Measurements from ENCODE around the gene HIPK4.

GRCh38 chr19:40422748-40423566, 33.0 kb upstream of the HIPK4 start:
- TF ChIP-seq TAF1 (IDR thresholded peaks at IDR 0.05; ENCODE audit: low read depth, low read length), result no peak
- no peak for TF ChIP-seq KDM5A (IDR thresholded peaks at IDR 0.05; ENCODE audit: low read length)
- no peak for TF ChIP-seq POU5F1 (IDR thresholded peaks at IDR 0.05; ENCODE audit: low read depth, low read length)
- TF ChIP-seq, protein P1, sequence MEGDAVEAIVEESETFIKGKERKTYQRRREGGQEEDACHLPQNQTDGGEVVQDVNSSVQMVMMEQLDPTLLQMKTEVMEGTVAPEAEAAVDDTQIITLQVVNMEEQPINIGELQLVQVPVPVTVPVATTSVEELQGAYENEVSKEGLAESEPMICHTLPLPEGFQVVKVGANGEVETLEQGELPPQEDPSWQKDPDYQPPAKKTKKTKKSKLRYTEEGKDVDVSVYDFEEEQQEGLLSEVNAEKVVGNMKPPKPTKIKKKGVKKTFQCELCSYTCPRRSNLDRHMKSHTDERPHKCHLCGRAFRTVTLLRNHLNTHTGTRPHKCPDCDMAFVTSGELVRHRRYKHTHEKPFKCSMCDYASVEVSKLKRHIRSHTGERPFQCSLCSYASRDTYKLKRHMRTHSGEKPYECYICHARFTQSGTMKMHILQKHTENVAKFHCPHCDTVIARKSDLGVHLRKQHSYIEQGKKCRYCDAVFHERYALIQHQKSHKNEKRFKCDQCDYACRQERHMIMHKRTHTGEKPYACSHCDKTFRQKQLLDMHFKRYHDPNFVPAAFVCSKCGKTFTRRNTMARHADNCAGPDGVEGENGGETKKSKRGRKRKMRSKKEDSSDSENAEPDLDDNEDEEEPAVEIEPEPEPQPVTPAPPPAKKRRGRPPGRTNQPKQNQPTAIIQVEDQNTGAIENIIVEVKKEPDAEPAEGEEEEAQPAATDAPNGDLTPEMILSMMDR (IDR thresholded peaks at IDR 0.05; ENCODE audit: control extremely low read depth in 1 of 3, insufficient read depth in 1 of 3, low read depth in 1 of 3, low read length in 3 of 3), result no peak
- no peak for TF ChIP-seq YY1 (IDR thresholded peaks at IDR 0.05; ENCODE audit: low read depth, low read length)
- no peak for TF ChIP-seq JUN (IDR thresholded peaks at IDR 0.05; ENCODE audit: low read depth, low read length)
- TF ChIP-seq BCL11A (IDR thresholded peaks at IDR 0.05; ENCODE audit: low read depth in 2 of 2, low read length in 2 of 2), result no peak

All from H1 (cell line).